HepG2 (cell line): ENCODE measurements around the gene TCF19. TPM values are rescaled to one million over a fixed set of nuclear protein-coding genes. Genes with fewer than 3 reads are reported as not detected.

Experiments used
- AFF4 ChIP-seq: sonication (generic); formaldehyde crosslinking; IDR thresholded peaks from 2 replicates; pipeline ENCODE4 v1.4.0; 2020; ENCODE audit warnings: missing genetic modification reagents
- ATF7 ChIP-seq, 2 experiments: fragments of 450-650 bp in 1 of 2; sonication (generic) in 1 of 2; formaldehyde crosslinking in 1 of 2; IDR thresholded peaks; 2 replicates each; pipeline versions ENCODE4 v1.4.0 to v1.6.1; 2016 to 2020; ENCODE audit warnings: antibody characterized with exemption in 1 of 2, mild to moderate bottlenecking in 1 of 2, missing genetic modification reagents in 1 of 2
- BRCA1 ChIP-seq: sonication (generic); formaldehyde crosslinking; IDR thresholded peaks from 2 replicates; pipeline ENCODE4 v1.4.0; 2020; ENCODE audit warnings: missing genetic modification reagents
- IRF1 ChIP-seq: sonication (generic); formaldehyde crosslinking; IDR thresholded peaks from 2 replicates; pipeline ENCODE4 v1.4.0; 2020; ENCODE audit warnings: low read depth, mild to moderate bottlenecking, missing genetic modification reagents
- JDP2 ChIP-seq: sonication (generic); formaldehyde crosslinking; IDR thresholded peaks from 2 replicates; pipeline ENCODE4 v1.8.1; 2022; ENCODE audit warnings: missing genetic modification reagents, borderline replicate concordance
- KAT2B ChIP-seq: fragments of 150-350 bp; IDR thresholded peaks from 2 replicates; pipeline ENCODE4 v1.6.1; 2014; ENCODE audit warnings: low read depth, low read length, borderline replicate concordance
- KMT2B ChIP-seq: IDR thresholded peaks from 2 replicates; pipeline ENCODE4 v1.6.1; 2016; ENCODE audit warnings: missing genetic modification reagents, missing compliant biosample characterization
- MAF1 ChIP-seq: sonication (generic); formaldehyde crosslinking; IDR thresholded peaks from 2 replicates; pipeline ENCODE4 v1.5.0; 2020; ENCODE audit warnings: missing genetic modification reagents, borderline replicate concordance
- SMAD1 ChIP-seq: sonication (generic); formaldehyde crosslinking; IDR thresholded peaks from 2 replicates; pipeline ENCODE4 v1.4.0; 2020; ENCODE audit warnings: missing genetic modification reagents, low read depth, mild to moderate bottlenecking, borderline replicate concordance
- TCF7L2 ChIP-seq: IDR thresholded peaks from 2 replicates; pipeline ENCODE4 v1.6.1; 2011; ENCODE audit warnings: mild to moderate bottlenecking, low read depth, low read length, moderate library complexity
- WIZ ChIP-seq: sonication (generic); formaldehyde crosslinking; IDR thresholded peaks from 2 replicates; pipeline ENCODE4 v1.5.1; 2020; ENCODE audit warnings: mild to moderate bottlenecking, missing genetic modification reagents
- ZNF740 ChIP-seq: sonication (generic); formaldehyde crosslinking; IDR thresholded peaks from 2 replicates; pipeline ENCODE4 v1.4.0; 2020; ENCODE audit warnings: missing genetic modification reagents
- ZNF746 ChIP-seq: sonication (generic); formaldehyde crosslinking; IDR thresholded peaks from 2 replicates; pipeline ENCODE4 v1.8.0; 2022; ENCODE audit warnings: mild to moderate bottlenecking, missing genetic modification reagents
- ZNF773 ChIP-seq: sonication (generic); formaldehyde crosslinking; IDR thresholded peaks from 2 replicates; pipeline ENCODE4 v1.4.0; 2020; ENCODE audit warnings: missing genetic modification reagents, borderline replicate concordance
- ZSCAN25 ChIP-seq: sonication (generic); formaldehyde crosslinking; IDR thresholded peaks from 2 replicates; pipeline ENCODE4 v1.8.0; 2022; ENCODE audit warnings: mild to moderate bottlenecking, missing genetic modification reagents
- polyA plus RNA-seq, 8 experiments: library from polyadenylated mRNA; depleted of rRNA in 3 of 8; stranded (reverse) in 7 of 8; unstranded in 1 of 8; fragments of >200 nt; fragmentation: Illumina TruSeq in 4 of 8; extraction: Trizol in 4 of 8; gene quantifications; 2 replicates each; pipeline versions ENCODE4 v1.2.1 to v1.2.3, GENCODE V29; 2011 to 2016; ENCODE audit warnings: low read depth in 4 of 8, missing spikeins in 1 of 8, mixed read lengths in 1 of 8; ENCODE audit not compliant: insufficient read depth in 1 of 8
- total RNA-seq, 5 experiments: library from RNA; depleted of rRNA; stranded (reverse); fragments of >200 nt; fragmentation: Illumina TruSeq; extraction: Trizol; gene quantifications; 2 replicates each; pipeline ENCODE4 v1.2.3, GENCODE V29; 2016; ENCODE audit warnings: low read depth in 1 of 5
- TF ChIP-seq, protein P1 (sequence below): sonication (generic); formaldehyde crosslinking; IDR thresholded peaks from 2 replicates; pipeline ENCODE4 v1.4.0; 2020; ENCODE audit warnings: mild to moderate bottlenecking, missing genetic modification reagents, borderline replicate concordance
- TF ChIP-seq, protein P2 (sequence below): IDR thresholded peaks from 2 replicates; pipeline ENCODE4 v1.6.1; 2016; ENCODE audit warnings: low read depth, missing genetic modification reagents, missing compliant biosample characterization

Gene TCF19
- total and polyA plus RNA-seq, 2 of the 13 experiments (the other 11 are each of a cell fraction or from before 2014, with no cell fraction given): 4.9 to 22.2 TPM

GRCh38 chr6:31158140-31158862, at the start of gene TCF19 (continued):
- no peak for TF ChIP-seq ZNF740 (CRISPR knock-in tag)
- TF ChIP-seq AFF4 (CRISPR knock-in tag): no peak
- TF ChIP-seq, protein P1, sequence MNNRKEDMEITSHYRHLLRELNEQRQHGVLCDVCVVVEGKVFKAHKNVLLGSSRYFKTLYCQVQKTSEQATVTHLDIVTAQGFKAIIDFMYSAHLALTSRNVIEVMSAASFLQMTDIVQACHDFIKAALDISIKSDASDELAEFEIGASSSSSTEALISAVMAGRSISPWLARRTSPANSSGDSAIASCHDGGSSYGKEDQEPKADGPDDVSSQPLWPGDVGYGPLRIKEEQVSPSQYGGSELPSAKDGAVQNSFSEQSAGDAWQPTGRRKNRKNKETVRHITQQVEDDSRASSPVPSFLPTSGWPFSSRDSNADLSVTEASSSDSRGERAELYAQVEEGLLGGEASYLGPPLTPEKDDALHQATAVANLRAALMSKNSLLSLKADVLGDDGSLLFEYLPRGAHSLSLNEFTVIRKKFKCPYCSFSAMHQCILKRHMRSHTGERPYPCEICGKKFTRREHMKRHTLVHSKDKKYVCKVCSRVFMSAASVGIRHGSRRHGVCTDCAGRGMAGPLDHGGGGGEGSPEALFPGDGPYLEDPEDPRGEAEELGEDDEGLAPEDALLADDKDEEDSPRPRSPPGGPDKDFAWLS (CRISPR knock-in tag): no peak
- no peak for TF ChIP-seq ZNF746
- TF ChIP-seq ATF7 (IDR thresholded peaks at IDR 0.05): no peak
- no peak for TF ChIP-seq ATF7 (CRISPR knock-in tag; IDR thresholded peaks at IDR 0.05)
- TF ChIP-seq IRF1 (CRISPR knock-in tag): no peak
- peak; percentile 40; the same call in 1 of the 2 replicates for TF ChIP-seq KMT2B
- no peak for TF ChIP-seq WIZ (CRISPR knock-in tag)
- TF ChIP-seq BRCA1: no peak
- TF ChIP-seq ZNF773 (CRISPR knock-in tag): no peak
- no peak for TF ChIP-seq JDP2
- TF ChIP-seq ZSCAN25 (CRISPR knock-in tag): no peak; the same call in 1 of the 2 replicates
- no peak for TF ChIP-seq SMAD1 (CRISPR knock-in tag)
- TF ChIP-seq, protein P2, sequence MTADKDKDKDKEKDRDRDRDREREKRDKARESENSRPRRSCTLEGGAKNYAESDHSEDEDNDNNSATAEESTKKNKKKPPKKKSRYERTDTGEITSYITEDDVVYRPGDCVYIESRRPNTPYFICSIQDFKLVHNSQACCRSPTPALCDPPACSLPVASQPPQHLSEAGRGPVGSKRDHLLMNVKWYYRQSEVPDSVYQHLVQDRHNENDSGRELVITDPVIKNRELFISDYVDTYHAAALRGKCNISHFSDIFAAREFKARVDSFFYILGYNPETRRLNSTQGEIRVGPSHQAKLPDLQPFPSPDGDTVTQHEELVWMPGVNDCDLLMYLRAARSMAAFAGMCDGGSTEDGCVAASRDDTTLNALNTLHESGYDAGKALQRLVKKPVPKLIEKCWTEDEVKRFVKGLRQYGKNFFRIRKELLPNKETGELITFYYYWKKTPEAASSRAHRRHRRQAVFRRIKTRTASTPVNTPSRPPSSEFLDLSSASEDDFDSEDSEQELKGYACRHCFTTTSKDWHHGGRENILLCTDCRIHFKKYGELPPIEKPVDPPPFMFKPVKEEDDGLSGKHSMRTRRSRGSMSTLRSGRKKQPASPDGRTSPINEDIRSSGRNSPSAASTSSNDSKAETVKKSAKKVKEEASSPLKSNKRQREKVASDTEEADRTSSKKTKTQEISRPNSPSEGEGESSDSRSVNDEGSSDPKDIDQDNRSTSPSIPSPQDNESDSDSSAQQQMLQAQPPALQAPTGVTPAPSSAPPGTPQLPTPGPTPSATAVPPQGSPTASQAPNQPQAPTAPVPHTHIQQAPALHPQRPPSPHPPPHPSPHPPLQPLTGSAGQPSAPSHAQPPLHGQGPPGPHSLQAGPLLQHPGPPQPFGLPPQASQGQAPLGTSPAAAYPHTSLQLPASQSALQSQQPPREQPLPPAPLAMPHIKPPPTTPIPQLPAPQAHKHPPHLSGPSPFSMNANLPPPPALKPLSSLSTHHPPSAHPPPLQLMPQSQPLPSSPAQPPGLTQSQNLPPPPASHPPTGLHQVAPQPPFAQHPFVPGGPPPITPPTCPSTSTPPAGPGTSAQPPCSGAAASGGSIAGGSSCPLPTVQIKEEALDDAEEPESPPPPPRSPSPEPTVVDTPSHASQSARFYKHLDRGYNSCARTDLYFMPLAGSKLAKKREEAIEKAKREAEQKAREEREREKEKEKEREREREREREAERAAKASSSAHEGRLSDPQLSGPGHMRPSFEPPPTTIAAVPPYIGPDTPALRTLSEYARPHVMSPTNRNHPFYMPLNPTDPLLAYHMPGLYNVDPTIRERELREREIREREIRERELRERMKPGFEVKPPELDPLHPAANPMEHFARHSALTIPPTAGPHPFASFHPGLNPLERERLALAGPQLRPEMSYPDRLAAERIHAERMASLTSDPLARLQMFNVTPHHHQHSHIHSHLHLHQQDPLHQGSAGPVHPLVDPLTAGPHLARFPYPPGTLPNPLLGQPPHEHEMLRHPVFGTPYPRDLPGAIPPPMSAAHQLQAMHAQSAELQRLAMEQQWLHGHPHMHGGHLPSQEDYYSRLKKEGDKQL (CRISPR knock-in tag): no peak
- TF ChIP-seq MAF1 (CRISPR knock-in tag): no peak
- TF ChIP-seq TCF7L2: no peak
- no peak for TF ChIP-seq KAT2B
